ENCODE results near the gene KCNH2. TPM values are rescaled to one million over a fixed set of nuclear protein-coding genes. Genes with fewer than 3 reads are reported as not detected.

Gene KCNH2
- total and polyA plus RNA-seq, 12 donors: 50.2 to 126 (median 78.4) TPM

GRCh38 chr7:150942001-150942590 lies 36.0 kb downstream of the KCNH2 start:
- 27% methylated on average over 14 of the region's 14 CpGs for WGBS, 2 donors
- no peak for TF ChIP-seq CTCF (IDR thresholded peaks at IDR 0.05)
- DNase-seq: peak; percentile 66 to 73
- ATAC-seq: peak; percentile 49 to 78 (median 59)
- no peaks in the 10 kb centered on the region for H3K9me3 ChIP-seq
- peak overlapping the region in 4 of 10 donors; percentile 36 to 60 (median 52) for H3K27ac ChIP-seq
- H3K36me3 ChIP-seq: peaks cover 0 to 9% (median 0%) of the 10 kb centered on the region in 9 donors
- no peak overlapping the region for H3K4me3 ChIP-seq
- intact Hi-C loops (cut with DNase I): no loop called here
- H3K27me3 ChIP-seq: peaks cover 0 to 31% (median 10%) of the 10 kb centered on the region in 7 donors
- H3K4me1 ChIP-seq: peaks cover 3 to 40% (median 23%) of the 10 kb centered on the region in 9 donors

GRCh38 chr7:150941351-150942000 lies 36.6 kb downstream of the KCNH2 start:
- no peak for TF ChIP-seq CTCF (IDR thresholded peaks at IDR 0.05)
- WGBS, 2 donors: 80 to 85% methylated on average over 15 of the region's 15 CpGs
- H3K9me3 ChIP-seq: no peaks in the 10 kb centered on the region
- H3K4me3 ChIP-seq: no peak overlapping the region
- peaks cover 0 to 29% (median 4%) of the 10 kb centered on the region in 7 donors for H3K27me3 ChIP-seq
- intact Hi-C loops (cut with DNase I): no loop called here
- ATAC-seq (no peak), DNase-seq (no peak)
- H3K4me1 ChIP-seq: peaks cover 3 to 35% (median 23%) of the 10 kb centered on the region in 9 donors
- peaks cover 0 to 9% (median 0%) of the 10 kb centered on the region in 9 donors for H3K36me3 ChIP-seq
- peak overlapping the region in 3 of 10 donors; percentile 36 to 53 (median 50) for H3K27ac ChIP-seq

GRCh38 chr7:150940431-150941102 lies 37.6 kb downstream of the KCNH2 start:
- intact Hi-C loops (cut with DNase I): no loop called here
- DNase-seq (no peak), ATAC-seq (no peak)
- Histone ChIP-seq H3K9me3 (no peaks in the 10 kb centered on the region), H3K36me3 (peaks cover 0 to 9% (median 0%) of the 10 kb centered on the region in 9 donors), H3K4me1 (peaks cover 2 to 29% (median 19%) of the 10 kb centered on the region in 9 donors), H3K27ac (no peak overlapping the region), H3K27me3 (peaks cover 0 to 24% (median 3%) of the 10 kb centered on the region in 7 donors), H3K4me3 (no peak overlapping the region)
- TF ChIP-seq CTCF (IDR thresholded peaks at IDR 0.05): no peak
- 71% methylated on average over 11 of the region's 11 CpGs for WGBS, 2 donors

- Histone ChIP-seq H3K27ac (no peak overlapping the region), H3K36me3 (peaks cover 0 to 1% (median 0%) of the 10 kb centered on the region in 9 donors), H3K9me3 (no peaks in the 10 kb centered on the region), H3K27me3 (peaks cover 0 to 22% (median 0%) of the 10 kb centered on the region in 7 donors), H3K4me1 (peaks cover 0 to 23% (median 9%) of the 10 kb centered on the region in 9 donors), H3K4me3 (no peak overlapping the region)
- TF ChIP-seq CTCF (IDR thresholded peaks at IDR 0.05): no peak
- DNase-seq: no peak
- no peak for ATAC-seq
- intact Hi-C loops (cut with DNase I): no loop called here
Measured at GRCh38 chr7:150939466-150939865, 38.7 kb downstream of the KCNH2 start.
